NCI-H345 treated with DMSO at 0.1 percent for 48 hours (cell line): Measurements from ENCODE around the gene ATP6V0B.

ENCODE experiments used
- DNase-seq: peaks from one replicate; lab custom pipeline; 2025; ENCODE audit not compliant: unreplicated experiment; lab: John Stamatoyannopoulos, UW

The ATP6V0B gene

DNA sequence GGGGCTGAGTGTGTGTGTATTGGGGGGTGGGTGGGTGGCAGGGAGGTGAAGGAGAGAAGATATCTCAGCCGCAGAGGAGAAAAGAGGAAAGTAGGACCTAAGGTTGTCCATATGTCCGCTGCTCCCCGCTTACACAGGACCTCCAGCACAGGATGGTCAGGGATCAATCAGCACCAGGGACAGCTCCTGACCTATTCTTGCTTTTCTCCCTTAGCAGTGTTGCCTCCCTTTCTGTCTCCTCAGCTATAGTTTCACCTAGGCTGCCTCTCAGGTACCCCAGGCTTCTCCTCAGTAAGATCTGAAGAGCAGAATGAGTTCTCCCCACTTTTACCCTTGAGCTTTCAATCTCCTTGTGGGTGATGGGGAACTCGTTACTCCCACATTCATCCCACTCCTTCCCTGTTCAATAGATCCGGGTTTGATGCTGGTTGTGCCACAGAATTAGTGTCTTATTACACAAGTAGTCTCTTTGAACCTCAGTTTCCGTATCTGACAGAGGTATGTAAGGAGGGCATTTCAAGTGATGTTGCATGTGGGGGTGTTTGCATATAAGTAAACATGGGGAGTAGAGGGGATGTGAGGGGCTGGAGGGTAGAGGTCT is 6.3 kb upstream of the ATP6V0B start:
- DNase-seq: no peak

DNA sequence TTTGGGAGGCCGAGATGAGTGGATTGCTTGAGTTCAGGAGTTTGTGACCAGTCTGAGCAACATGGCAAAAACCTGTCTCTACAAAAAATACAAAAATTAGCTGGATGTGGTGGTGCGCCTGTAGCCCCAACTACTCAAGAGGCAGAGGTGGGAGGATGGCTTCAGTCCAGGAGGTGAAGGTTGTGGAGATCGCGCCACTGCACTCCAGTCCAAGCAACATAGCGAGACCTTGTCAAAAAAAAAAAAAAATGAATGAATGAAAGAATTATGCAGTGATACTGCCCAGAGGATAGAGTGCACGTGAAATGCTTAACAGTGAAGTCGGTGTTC is 5.4 kb upstream of the ATP6V0B start:
- no peak for DNase-seq

DNA sequence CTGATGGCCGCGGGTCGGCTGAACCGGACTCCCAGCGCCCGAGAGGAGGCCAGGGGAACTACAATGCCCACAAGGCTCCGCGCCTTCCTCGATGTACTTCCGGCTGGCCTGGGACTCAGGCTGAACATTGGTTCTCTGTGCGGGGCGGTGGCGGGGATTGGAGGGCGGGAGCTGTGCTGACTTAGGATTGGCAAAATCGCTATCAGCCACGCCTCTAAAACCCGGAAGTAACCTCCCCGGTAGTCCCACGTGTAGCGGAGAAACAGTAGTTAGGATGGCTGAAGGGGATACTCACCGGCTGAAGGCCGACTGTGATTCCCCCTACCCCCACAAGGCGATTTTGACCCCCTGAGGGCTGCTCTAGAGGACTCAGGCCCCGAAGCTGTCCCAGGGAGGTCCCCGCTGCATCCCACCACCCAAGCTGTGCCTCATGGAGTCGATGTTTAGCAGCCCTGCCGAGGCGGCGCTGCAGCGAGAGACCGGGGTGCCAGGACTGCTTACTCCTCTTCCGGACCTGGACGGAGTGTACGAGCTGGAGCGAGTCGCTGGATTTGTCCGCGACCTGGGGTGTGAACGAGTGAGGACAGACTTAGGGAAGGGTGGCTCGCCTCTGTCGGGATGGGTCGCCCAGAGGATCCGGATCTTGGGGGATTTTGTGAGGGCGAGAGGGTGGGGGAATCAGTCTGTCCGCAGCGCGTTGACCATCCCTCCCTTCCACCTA is 4.9 kb upstream of the ATP6V0B start, which contains the start of gene DPH2:
Gene DPH2 (plus strand): TSS at position 265 of the 721 bp plus-strand sequence. CDS start 166 bp downstream, at position 431.
- DNase-seq: peak; percentile 93

DNA sequence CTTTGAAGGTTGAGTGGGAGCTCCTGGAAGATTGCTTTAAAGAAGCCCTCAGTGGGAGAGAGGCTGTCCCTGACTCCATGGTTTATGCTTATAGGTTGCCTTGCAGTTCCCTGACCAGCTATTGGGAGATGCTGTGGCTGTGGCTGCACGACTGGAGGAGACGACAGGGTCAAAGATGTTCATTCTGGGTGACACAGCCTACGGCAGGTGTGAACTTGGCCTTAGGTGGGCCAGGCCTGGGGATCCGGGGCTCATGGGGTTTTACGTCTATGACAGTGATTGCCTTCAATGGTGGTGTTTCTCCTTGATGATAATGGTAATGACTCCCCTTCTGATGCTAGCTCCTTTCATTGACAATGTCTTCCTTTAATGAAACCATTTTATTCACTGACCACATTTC is 4.3 kb upstream of the ATP6V0B start:
- DNase-seq: no peak

DNA sequence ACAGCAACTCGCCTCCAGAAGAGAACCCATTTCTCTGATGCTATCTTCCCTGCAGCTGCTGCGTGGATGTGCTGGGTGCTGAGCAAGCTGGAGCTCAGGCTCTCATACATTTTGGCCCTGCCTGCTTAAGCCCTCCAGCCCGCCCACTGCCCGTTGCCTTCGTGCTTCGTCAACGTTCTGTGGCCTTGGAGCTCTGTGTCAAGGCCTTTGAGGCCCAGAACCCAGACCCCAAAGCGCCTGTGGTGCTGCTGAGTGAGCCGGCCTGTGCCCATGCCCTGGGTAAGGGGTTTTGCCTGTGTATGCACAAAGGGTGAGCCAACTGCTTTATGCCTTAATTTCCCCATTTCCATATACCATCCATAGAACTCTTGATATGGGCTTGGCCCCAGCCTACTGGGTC is 3.8 kb upstream of the ATP6V0B start:
- no peak for DNase-seq

GRCh38 chr1:43971336-43971980 is 3.3 kb upstream of the ATP6V0B start:
- no peak for DNase-seq

- no peak for DNase-seq
Measured at GRCh38 chr1:43973981-43974442, 748 bp upstream of the ATP6V0B start.

DNA sequence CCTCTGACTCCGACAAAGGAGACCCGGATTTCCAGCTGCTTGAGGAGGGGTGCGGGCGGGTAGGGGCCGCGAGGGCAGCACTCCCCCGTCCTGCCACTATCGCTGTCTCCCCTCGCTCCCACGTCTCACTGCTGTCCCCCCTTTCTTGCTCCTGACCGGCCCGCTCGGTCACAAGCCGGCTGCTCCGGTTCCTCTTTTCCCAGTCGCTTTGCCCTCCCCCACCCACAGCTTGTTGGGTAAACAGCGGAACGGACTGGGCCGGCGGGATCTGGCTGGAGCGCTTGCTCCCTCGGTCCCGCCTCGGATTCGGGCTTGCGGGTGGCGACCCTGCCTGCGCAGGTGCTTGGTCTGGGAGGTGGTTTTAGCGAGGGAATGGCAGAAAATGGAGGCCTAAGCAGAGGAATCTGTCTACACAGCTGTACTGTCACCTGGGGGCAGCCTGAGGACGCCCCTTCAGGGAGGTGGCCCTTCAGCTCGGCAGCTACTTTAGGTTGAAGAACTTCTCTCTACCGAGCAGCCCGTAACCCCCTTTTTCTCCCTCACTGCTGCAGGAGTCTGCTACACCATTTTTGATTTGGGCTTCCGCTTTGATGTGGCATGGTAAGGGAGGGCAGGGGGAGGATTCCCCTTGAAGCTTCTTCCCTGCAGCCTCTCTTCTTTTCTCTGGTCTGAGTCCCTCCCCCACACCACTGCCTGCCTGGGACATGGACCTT is 645 bp downstream of the ATP6V0B start:
- DNase-seq: no peak

- DNase-seq: no peak
Measured at GRCh38 chr1:43976045-43976444, 1.3 kb downstream of the ATP6V0B start.

DNA sequence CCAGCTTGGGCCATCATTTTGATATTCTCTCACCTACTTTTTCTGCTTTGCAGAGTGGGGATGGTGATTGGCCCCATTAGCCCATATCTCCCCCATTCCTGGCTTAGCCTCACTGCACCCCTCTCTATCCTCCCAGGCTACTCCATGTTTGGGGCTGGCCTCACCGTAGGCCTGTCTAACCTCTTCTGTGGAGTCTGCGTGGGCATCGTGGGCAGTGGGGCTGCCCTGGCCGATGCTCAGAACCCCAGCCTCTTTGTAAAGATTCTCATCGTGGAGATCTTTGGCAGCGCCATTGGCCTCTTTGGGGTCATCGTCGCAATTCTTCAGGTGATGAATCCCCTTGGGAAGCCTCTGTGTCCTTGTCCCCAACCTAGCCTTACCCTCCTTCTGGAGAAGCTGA is 2.1 kb downstream of the ATP6V0B start:
- DNase-seq: no peak

DNA sequence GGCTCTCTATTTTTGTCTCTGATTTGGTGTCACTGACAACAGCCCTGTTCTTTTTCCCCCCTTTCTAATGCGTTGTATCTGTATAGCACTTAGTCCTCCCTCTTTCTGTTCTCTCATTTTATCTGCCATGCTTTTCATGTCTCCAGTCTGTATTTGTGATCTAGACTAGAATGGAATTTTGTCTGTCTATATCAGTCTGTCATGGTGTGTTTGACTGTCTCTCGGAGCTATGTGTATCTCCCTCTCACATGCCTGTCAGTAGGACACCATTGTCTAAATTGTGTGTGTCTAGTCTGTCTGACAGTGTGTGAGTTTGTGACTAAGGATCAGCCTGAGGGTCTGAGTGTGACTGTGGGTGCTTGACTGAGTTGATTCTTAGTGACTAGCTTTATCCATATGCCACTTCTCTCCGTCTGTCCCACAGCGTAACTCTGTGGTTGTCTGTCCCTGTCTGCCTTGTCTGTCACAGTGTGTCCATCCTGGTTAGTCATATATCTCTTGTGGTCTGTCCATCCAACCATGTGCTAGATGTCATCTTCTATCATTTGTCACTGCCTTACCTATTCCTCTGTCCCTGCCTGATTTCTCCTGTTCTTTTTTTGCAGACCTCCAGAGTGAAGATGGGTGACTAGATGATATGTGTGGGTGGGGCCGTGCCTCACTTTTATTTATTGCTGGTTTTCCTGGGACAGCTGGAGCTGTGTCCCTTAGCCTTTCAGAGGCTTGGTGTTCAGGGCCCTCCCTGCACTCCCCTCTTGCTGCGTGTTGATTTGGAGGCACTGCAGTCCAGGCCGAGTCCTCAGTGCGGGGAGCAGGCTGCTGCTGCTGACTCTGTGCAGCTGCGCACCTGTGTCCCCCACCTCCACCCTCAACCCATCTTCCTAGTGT is 2.9 kb downstream of the ATP6V0B start:
- no peak for DNase-seq

- no peak for DNase-seq
Measured at GRCh38 chr1:43978264-43978550, 3.4 kb downstream of the ATP6V0B start.

GRCh38 chr1:43978551-43979260 is 3.9 kb downstream of the ATP6V0B start, which contains the start of gene B4GALT2:
Gene B4GALT2 (plus strand): TSS chr1:43979210. CDS start chr1:43981161, 1,951 bp downstream.
- DNase-seq: no peak

DNA sequence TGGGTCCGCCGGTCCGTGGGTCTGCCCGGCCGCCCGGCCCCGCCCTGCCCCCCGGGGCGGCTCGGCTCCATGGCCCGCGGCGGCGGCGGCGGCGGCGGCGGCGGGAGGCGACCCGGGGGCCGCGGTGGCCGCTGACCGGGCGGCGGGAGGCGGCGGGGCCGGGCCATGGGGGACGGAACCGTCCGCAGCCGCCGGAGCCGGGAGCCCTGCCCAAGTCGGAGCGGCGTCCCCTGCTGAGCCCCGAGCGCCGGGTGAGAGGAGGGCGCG is 4.4 kb downstream of the ATP6V0B start:
- DNase-seq: no peak

DNA sequence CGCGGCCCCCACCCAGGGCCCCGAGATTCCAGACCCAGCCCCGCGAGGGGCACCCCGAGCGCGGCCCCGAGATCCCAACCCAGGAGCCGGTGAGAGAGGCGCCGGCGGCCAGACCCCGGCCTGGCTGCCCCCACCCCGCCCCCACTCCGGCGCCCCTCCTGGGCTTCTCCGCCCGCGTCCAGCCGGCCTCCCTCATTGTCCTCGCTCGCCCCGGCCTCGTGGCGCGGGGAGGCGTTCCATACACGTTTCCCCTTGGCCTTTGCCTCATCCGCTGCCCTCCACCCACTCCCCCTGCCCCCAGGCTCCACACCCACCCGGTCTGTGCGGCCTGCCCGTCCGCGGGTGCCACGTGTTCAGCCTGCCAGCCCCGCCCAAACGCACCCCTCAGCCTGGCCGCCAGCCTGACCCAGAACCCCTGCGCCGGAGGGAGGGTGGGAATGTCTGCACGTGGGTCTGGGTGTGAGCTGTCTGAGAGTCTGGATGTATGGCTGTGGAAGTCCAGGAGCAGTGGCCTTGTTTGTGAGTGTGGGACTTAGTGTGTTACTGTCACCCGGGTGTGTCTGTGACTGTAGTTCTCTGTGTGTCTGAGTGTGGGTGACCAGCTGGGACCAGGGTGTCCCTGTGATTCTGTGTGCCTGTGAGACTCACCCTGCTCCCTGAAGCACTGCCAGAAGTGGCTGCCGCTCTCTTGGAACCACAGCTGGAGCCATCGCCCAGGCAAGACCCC is 4.9 kb downstream of the ATP6V0B start:
- no peak for DNase-seq

DNA sequence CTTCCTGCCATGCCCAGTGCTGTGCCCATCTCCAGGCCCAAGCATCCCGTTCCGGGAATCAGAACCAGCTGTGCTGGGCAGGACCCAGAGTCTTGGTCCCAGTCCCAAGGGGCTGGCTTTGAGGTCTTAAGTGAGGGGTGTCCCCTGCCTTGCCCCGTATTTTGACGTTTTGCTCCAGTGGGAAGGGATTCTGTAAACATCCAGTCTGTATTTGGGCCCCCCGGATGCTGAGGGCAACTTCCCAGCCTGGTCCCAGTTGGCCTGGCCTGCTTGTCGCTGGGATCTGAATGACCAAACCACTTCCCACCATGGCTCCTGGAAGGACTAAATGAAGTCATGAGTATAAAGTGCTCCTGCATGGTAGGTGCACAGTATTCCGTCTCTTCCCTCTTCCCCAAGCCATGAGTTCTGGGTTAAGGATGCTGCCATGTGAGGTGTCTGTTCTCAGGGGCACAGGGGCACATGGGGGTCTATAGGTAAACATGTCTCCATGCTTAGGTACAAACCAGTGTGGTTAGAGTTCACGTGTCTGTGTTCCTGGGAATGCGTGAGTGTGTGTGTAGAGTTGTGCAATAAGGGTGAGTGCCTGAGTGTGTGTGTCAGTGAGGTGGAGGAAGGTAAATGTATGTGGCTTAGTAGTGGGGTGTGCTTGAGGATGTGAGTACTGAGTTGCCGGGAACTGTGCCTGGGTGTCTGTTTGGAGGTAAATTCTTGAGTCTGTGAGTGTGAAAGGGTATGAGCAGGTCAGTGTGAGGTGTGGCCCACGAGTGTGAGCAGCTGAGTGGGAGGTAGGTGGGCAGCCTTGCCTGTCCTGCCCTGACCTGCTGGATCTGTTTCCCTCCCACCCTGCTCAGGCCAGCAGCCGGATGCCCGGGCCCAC is 5.7 kb downstream of the ATP6V0B start:
- no peak for DNase-seq

- no peak for DNase-seq
Measured at GRCh38 chr1:43981135-43981491, 6.4 kb downstream of the ATP6V0B start.

- no peak for DNase-seq
Measured at GRCh38 chr1:43981636-43982035, 6.9 kb downstream of the ATP6V0B start.

DNA sequence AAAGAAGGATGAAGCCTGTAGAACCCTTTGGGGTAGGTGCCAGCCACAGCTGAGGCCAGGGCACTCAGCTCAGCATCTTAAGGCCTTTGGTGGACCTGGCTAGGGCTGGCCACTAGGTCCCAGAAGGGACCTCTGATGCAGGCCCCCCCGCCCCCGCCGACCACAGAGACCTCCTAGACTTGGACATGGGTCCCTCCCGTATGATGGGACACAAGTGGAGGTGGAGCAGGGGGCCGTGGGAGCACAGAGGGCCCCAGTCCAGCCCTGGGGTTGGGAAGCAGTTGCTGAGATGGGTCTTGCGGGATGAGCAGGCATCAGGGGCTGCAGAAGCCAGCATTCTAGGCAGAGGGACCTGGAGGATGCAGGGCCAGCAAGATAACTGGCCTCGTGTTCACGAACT is 7.5 kb downstream of the ATP6V0B start:
- no peak for DNase-seq
